K562 (cell line): ENCODE measurements around the gene PGM2. TPM values are rescaled to one million over a fixed set of nuclear protein-coding genes. Genes with fewer than 3 reads are reported as not detected.
A peak's percentile ranks its signal among the peaks of the same experiment; 100 is the strongest.

Source experiments
- RNF219 ChIP-seq: fragments of 250-450 bp; sonication (Bioruptor Pico); IDR thresholded peaks from 2 replicates; pipeline ENCODE4 v1.5.0; 2022; ENCODE audit warnings: mild to moderate bottlenecking
- ZBTB40 ChIP-seq, 2 experiments: fragments of 450-650 bp in 1 of 2; sonication (generic) in 1 of 2; formaldehyde crosslinking in 1 of 2; IDR thresholded peaks; 2 replicates each; pipeline versions ENCODE4 v1.7.1 to v1.9.0; 2016 to 2022; ENCODE audit warnings: inconsistent platforms in 1 of 2, mild to moderate bottlenecking in 1 of 2, missing genetic modification reagents in 1 of 2
- polyA plus RNA-seq, 8 experiments: library from polyadenylated mRNA; depleted of rRNA in 4 of 8; stranded (reverse) in 5 of 8; unstranded in 3 of 8; fragments of >200 nt; fragmentation: Nextera tagmentation in 2 of 8; fragmentation: Illumina TruSeq in 1 of 8; extraction: Ambion mirVana in 2 of 8; extraction: Trizol in 1 of 8; gene quantifications; 2 replicates each; pipeline versions ENCODE4 v1.2.1 to v1.2.3, GENCODE V29; 2011 to 2014; ENCODE audit warnings: inconsistent platforms in 1 of 8, missing spikeins in 1 of 8
- total RNA-seq, 7 experiments: library from RNA; depleted of rRNA in 6 of 7; stranded (reverse); fragments of >200 nt in 6 of 7; fragmentation: Illumina TruSeq in 2 of 7; extraction: Trizol in 2 of 7; gene quantifications; 2 replicates each; pipeline versions ENCODE4 v1.2.1 to v1.2.3, GENCODE V29; 2011 to 2021; ENCODE audit warnings: low replicate concordance in 1 of 7

PGM2 gene
- total and polyA plus RNA-seq, 9 of the 15 experiments (the other 6 are each of a cell fraction or from before 2014, with no cell fraction given), result 15.2 to 77.3 (median 51.4) TPM

GRCh38 chr4:37858112-37858511 lies 31.6 kb downstream of the PGM2 start (continued):
- TF ChIP-seq ZBTB40 (IDR thresholded peaks at IDR 0.05) (peak; percentile 88), ZBTB40 (CRISPR knock-in tag; IDR thresholded peaks at IDR 0.05) (peak; percentile 75), RNF219 (CRISPR knock-in tag) (no peak)
